Measurements from ENCODE around the gene CCNK.

DNA sequence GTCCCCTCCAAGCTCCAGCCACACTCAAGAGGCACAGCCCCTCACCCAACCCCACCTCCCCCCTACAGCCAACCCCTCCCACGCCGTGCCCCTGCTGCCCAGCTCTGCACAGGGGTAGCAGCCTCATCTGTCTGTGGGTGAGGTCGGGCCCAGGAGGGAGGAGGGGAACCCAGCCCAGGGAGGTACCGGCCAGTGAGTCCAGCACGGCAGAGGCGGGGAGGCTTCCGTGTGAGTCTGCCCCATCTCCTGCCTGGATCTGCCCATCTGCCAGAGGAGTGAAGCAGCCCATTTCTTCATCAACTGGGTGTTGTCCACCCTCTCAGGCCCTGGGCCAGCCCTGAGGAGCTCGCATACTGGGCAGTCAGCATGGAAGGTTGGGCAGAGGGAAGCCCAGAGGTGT lies 54.2 kb downstream of the CCNK start:
- TF ChIP-seq, protein P1, sequence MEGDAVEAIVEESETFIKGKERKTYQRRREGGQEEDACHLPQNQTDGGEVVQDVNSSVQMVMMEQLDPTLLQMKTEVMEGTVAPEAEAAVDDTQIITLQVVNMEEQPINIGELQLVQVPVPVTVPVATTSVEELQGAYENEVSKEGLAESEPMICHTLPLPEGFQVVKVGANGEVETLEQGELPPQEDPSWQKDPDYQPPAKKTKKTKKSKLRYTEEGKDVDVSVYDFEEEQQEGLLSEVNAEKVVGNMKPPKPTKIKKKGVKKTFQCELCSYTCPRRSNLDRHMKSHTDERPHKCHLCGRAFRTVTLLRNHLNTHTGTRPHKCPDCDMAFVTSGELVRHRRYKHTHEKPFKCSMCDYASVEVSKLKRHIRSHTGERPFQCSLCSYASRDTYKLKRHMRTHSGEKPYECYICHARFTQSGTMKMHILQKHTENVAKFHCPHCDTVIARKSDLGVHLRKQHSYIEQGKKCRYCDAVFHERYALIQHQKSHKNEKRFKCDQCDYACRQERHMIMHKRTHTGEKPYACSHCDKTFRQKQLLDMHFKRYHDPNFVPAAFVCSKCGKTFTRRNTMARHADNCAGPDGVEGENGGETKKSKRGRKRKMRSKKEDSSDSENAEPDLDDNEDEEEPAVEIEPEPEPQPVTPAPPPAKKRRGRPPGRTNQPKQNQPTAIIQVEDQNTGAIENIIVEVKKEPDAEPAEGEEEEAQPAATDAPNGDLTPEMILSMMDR (IDR thresholded peaks at IDR 0.05): no peak
- TF ChIP-seq POLR2A (IDR thresholded peaks at IDR 0.05): no peak

Data from uterus (tissue), 2 donors.